DMS 273 (cell line): Measurements from ENCODE around the gene RAB13.

Experiments
- DNase-seq: peaks from one replicate; lab custom pipeline; 2025; ENCODE audit not compliant: unreplicated experiment; lab: John Stamatoyannopoulos, UW

The RAB13 gene

GRCh38 chr1:153978274-153978909 is 7.7 kb downstream of the RAB13 start:
- no peak for DNase-seq

- DNase-seq: peak; percentile 96
Measured at GRCh38 chr1:153977250-153978240, 8.6 kb downstream of the RAB13 start, which contains the start of gene JTB. TSS of gene JTB (minus strand) at chr1:153977674. CDS start at chr1:153977252, 422 bp downstream.

- DNase-seq: no peak
Measured at GRCh38 chr1:153976819-153977249, 9.3 kb downstream of the RAB13 start.

GRCh38 chr1:153973525-153973924 is 12.6 kb downstream of the RAB13 start:
- no peak for DNase-seq

- no peak for DNase-seq
Measured at GRCh38 chr1:153973071-153973470, 13.1 kb downstream of the RAB13 start.

- no peak for DNase-seq
Measured at GRCh38 chr1:153970346-153970745, 15.8 kb downstream of the RAB13 start.

GRCh38 chr1:153968972-153969371 is 17.2 kb downstream of the RAB13 start:
- no peak for DNase-seq

- DNase-seq: no peak
Measured at GRCh38 chr1:153968408-153968807, 17.7 kb downstream of the RAB13 start.

- DNase-seq: peak; percentile 67
Measured at GRCh38 chr1:153968000-153968363, 18.2 kb downstream of the RAB13 start.

- DNase-seq: peak; percentile 99
Measured at GRCh38 chr1:153967107-153967999, 18.8 kb downstream of the RAB13 start, which contains the start of gene CREB3L4. TSS of gene CREB3L4 (plus strand) at chr1:153967902. CDS start at chr1:153968526, 624 bp downstream.

- peak; percentile 73 for DNase-seq
Measured at GRCh38 chr1:153963850-153964331, 22.2 kb downstream of the RAB13 start.

GRCh38 chr1:153963030-153963849 is 22.9 kb downstream of the RAB13 start, which contains the start of gene SLC39A1:
TSS of gene SLC39A1 (minus strand) at chr1:153963537. CDS start at chr1:153962715, 822 bp downstream.
- peak; percentile 99 for DNase-seq

- no peak for DNase-seq
Measured at GRCh38 chr1:153962088-153963029, 23.8 kb downstream of the RAB13 start.

GRCh38 chr1:153961421-153961820 is 24.7 kb downstream of the RAB13 start:
- DNase-seq: no peak

- DNase-seq: no peak
Measured at GRCh38 chr1:153960206-153960605, 25.9 kb downstream of the RAB13 start.

GRCh38 chr1:153959454-153959853 is 26.7 kb downstream of the RAB13 start:
- no peak for DNase-seq

GRCh38 chr1:153958961-153959260 is 27.2 kb downstream of the RAB13 start:
- DNase-seq: no peak

- peak; percentile 99 for DNase-seq
Measured at GRCh38 chr1:153958111-153958960, 27.8 kb downstream of the RAB13 start, which contains the start of gene CRTC2. TSS of gene CRTC2 (minus strand) at chr1:153958612. CDS start at chr1:153958497, 115 bp downstream.
